HG02938 (cell line): Measurements from ENCODE around the gene LSM5.
A peak's percentile ranks its signal among the peaks of the same experiment; 100 is the strongest.
"Not testable (repeated sequence)": the region's sequence is repeated elsewhere in the genome, so short reads cannot be mapped to it uniquely, and the experiment has no call there.

Experiments used
- ATAC-seq: cut with Tn5 transposase; IDR thresholded peaks from one replicate; pipeline ENCODE4 v1.9.1; 2021; ENCODE audit warnings: mild to moderate bottlenecking, moderate library complexity; ENCODE audit not compliant: unreplicated experiment

LSM5 gene

GRCh38 chr7:32506266-32507054, 16.3 kb upstream of the LSM5 start:
- ATAC-seq, result peak; percentile 88

- no peak for ATAC-seq
Observed at GRCh38 chr7:32502728-32503127, 12.5 kb upstream of the LSM5 start.

- no peak for ATAC-seq
Observed at GRCh38 chr7:32501522-32501921, 11.3 kb upstream of the LSM5 start.

GRCh38 chr7:32500922-32501341, 10.8 kb upstream of the LSM5 start:
- ATAC-seq, result peak; percentile 60

- not testable (repeated sequence) for ATAC-seq
Observed at GRCh38 chr7:32500216-32500615, 10.0 kb upstream of the LSM5 start.

GRCh38 chr7:32499755-32500154, 9.6 kb upstream of the LSM5 start:
- not testable (repeated sequence) for ATAC-seq

- no peak for ATAC-seq
Observed at GRCh38 chr7:32496052-32496813, 6.1 kb upstream of the LSM5 start.

- peak; percentile 87 for ATAC-seq
Observed at GRCh38 chr7:32495298-32496051, 5.3 kb upstream of the LSM5 start, which contains the start of gene AVL9. TSS of gene AVL9 (plus strand) at chr7:32495489. CDS start at chr7:32495710, 221 bp downstream.

- ATAC-seq, result no peak
Observed at GRCh38 chr7:32494946-32495297, 4.7 kb upstream of the LSM5 start.

GRCh38 chr7:32489788-32490126, 423 bp downstream of the LSM5 start:
- peak; percentile 23 for ATAC-seq

- no peak for ATAC-seq
Observed at GRCh38 chr7:32481921-32482320, 8.3 kb downstream of the LSM5 start.

- ATAC-seq, result no peak
Observed at GRCh38 chr7:32481176-32481575, 9.0 kb downstream of the LSM5 start.

GRCh38 chr7:32479574-32480200, 10.5 kb downstream of the LSM5 start:
- ATAC-seq, result peak; percentile 46

- ATAC-seq, result no peak
Observed at GRCh38 chr7:32477649-32477980, 12.6 kb downstream of the LSM5 start.

- no peak for ATAC-seq
Observed at GRCh38 chr7:32476816-32477648, 13.1 kb downstream of the LSM5 start.

- no peak for ATAC-seq
Observed at GRCh38 chr7:32474008-32474407, 16.2 kb downstream of the LSM5 start.

- no peak for ATAC-seq
Observed at GRCh38 chr7:32472015-32472414, 18.2 kb downstream of the LSM5 start.

- ATAC-seq, result no peak
Observed at GRCh38 chr7:32470871-32471270, 19.3 kb downstream of the LSM5 start.

GRCh38 chr7:32470004-32470403, 20.2 kb downstream of the LSM5 start:
- not testable (repeated sequence) for ATAC-seq
